Neural progenitor cell (in vitro differentiated cells): ENCODE measurements around the gene PDIA5. TPM values are rescaled to one million over a fixed set of nuclear protein-coding genes. Genes with fewer than 3 reads are reported as not detected.

Source experiments
- DNase-seq: peaks from one replicate; pipeline ENCODE4 v3.0.0-alpha.2; 2016; ENCODE audit warnings: low spot score
- H2AFZ ChIP-seq: fragments of 200-600 bp; sonication (generic); replicated peaks from 2 replicates; pipeline ENCODE4 v1.6.1; 2016; ENCODE audit warnings: antibody characterized with exemption
- H3F3A ChIP-seq: fragments of 200-600 bp; sonication (generic); 2 replicates; pipeline ENCODE4 v1.6.1; 2016; ENCODE audit warnings: antibody characterized with exemption, low read depth
- H3K27ac ChIP-seq: fragments of 200-600 bp; sonication (generic); 2 replicates; pipeline ENCODE4 v1.5.1; 2016; ENCODE audit warnings: mild to moderate bottlenecking
- H3K27me3 ChIP-seq: fragments of 200-600 bp; sonication (generic); 2 replicates; pipeline ENCODE4 v1.6.1; 2016; ENCODE audit warnings: mild to moderate bottlenecking, moderate library complexity
- H3K36me3 ChIP-seq: fragments of 200-600 bp; sonication (generic); 2 replicates; pipeline ENCODE4 v1.5.1; 2016
- H3K4me1 ChIP-seq: fragments of 200-600 bp; sonication (generic); 2 replicates; pipeline ENCODE4 v1.6.1; 2016; ENCODE audit warnings: mixed run types
- H3K4me2 ChIP-seq: fragments of 200-600 bp; sonication (generic); 2 replicates; pipeline ENCODE4 v1.6.1; 2016
- H3K4me3 ChIP-seq: fragments of 200-600 bp; sonication (generic); 2 replicates; pipeline ENCODE4 v1.5.1; 2016
- H3K79me2 ChIP-seq: fragments of 200-600 bp; sonication (generic); 2 replicates; pipeline ENCODE4 v1.6.1; 2016; ENCODE audit warnings: low read depth
- H3K9ac ChIP-seq: fragments of 200-600 bp; sonication (generic); 2 replicates; pipeline ENCODE4 v1.6.1; 2016
- H3K9me3 ChIP-seq: fragments of 200-600 bp; sonication (generic); 2 replicates; pipeline ENCODE4 v1.5.1; 2016; ENCODE audit warnings: low read depth
- H4K20me1 ChIP-seq: fragments of 200-600 bp; sonication (generic); 2 replicates; pipeline ENCODE4 v1.6.1; 2016; ENCODE audit warnings: low read depth
- H3K27ac Mint-ChIP-seq: 3 replicates; pipeline ENCODE4 v1.8.0; 2021; ENCODE audit warnings: mixed read lengths
- H3K27me3 Mint-ChIP-seq: 2 replicates; pipeline ENCODE4 v1.8.0; 2022; ENCODE audit warnings: low read depth, mild to moderate bottlenecking, inconsistent platforms, moderate library complexity, mixed read lengths; ENCODE audit not compliant: insufficient read depth
- H3K36me3 Mint-ChIP-seq: 3 replicates; pipeline ENCODE4 v1.8.0; 2021; ENCODE audit warnings: mixed read lengths
- H3K4me1 Mint-ChIP-seq: 3 replicates; pipeline ENCODE4 v1.8.0; 2021; ENCODE audit warnings: mixed read lengths
- H3K4me3 Mint-ChIP-seq: 3 replicates; pipeline ENCODE4 v1.8.0; 2021; ENCODE audit warnings: mild to moderate bottlenecking, moderate library complexity, mixed read lengths
- H3K9me3 Mint-ChIP-seq: 3 replicates; pipeline ENCODE4 v1.8.0; 2020; ENCODE audit warnings: mixed read lengths
- EZH2 ChIP-seq: fragments of 200-600 bp; sonication (generic); IDR thresholded peaks from 2 replicates; pipeline ENCODE4 v1.6.1; 2017; ENCODE audit warnings: antibody characterized with exemption, mild to moderate bottlenecking, moderate library complexity
- EZH2phosphoT487 ChIP-seq: fragments of 200-600 bp; sonication (generic); IDR thresholded peaks from 2 replicates; pipeline ENCODE4 v1.6.1; 2017; ENCODE audit warnings: antibody characterized with exemption
- total RNA-seq: library from RNA; depleted of rRNA; stranded (reverse); fragments of >200 nt; gene quantifications from 2 replicates; pipeline ENCODE4 v1.2.3, GENCODE V29; 2015; ENCODE audit warnings: low replicate concordance
- TF ChIP-seq, protein P1 (sequence below): fragments of 200-600 bp; sonication (generic); IDR thresholded peaks from 2 replicates; pipeline ENCODE4 v1.5.1; 2017; ENCODE audit warnings: antibody characterized with exemption, mild to moderate bottlenecking

The PDIA5 gene
- total RNA-seq, 1 donor from 2014 or later = 15.8 TPM

DNA sequence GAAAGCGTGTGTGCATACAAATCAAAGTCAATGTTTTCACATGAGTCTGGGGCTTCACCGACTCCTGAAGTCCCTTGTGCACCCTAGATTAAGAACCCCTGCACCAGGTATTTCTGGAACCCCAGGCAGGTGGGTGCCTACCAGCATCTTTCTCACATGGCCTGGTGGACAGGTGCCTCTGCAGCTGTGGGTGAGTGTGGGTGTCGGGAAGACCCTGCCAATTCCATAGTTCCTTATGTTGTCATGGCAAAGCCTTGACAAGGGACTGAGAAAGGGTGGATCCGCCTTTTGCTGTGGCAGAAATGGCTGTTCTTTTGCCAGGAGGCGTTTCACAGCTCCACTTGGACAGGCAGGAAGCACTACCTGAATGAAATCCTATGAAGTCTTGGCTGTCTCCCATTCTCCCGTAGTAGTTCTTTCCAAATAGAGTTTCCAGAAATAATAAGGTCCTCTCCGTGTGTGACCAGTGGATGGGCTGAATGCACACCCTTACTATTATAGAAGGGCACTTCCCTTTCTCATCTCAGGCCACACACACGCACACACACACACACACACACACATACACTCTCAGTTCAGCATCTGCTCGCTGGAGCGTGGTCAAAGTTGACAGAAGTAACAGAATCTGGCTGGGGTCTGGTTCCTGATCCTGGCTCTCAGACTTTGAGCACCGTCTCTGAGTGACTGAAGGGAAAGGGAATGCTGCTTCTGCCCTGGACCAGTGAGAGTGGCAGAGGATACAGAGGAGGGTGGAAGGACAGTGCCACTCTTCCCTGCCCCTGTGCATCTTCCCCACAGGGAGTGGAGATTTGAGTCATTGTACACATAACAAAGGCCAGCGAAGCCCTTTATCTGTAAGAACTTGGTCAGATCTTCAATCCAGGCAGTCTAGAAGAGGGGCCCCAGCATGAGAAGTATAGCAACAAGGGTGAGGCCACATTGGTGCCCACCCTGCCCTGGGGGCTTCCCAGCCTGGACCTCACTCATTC, 38.7 kb downstream of the PDIA5 start:
- Mint-ChIP-seq H3K27me3 (peaks cover 15% of the 10 kb centered on the region), H3K4me3 (no peak overlapping the region), H3K36me3 (peaks cover 42% of the 10 kb centered on the region), H3K27ac (peak overlapping the region; percentile 70), H3K4me1 (peaks cover 31% of the 10 kb centered on the region), H3K9me3 (no peaks in the 10 kb centered on the region)
- Histone ChIP-seq H3K36me3 (no peaks in the 10 kb centered on the region), H2AFZ (no peak overlapping the region), H3K9me3 (no peaks in the 10 kb centered on the region), H3K9ac (no peak overlapping the region), H3K4me1 (peaks cover 18% of the 10 kb centered on the region), H3K79me2 (no peaks in the 10 kb centered on the region), H3K4me2 (peak overlapping the region; percentile 15), H3K4me3 (no peak overlapping the region), H3K27ac (no peak overlapping the region), H3F3A (peaks cover 8% of the 10 kb centered on the region), H3K27me3 (no peaks in the 10 kb centered on the region), H4K20me1 (no peaks in the 10 kb centered on the region)
- TF ChIP-seq EZH2phosphoT487 (no peak), EZH2 (no peak)
- peak; percentile 60 for DNase-seq

DNA sequence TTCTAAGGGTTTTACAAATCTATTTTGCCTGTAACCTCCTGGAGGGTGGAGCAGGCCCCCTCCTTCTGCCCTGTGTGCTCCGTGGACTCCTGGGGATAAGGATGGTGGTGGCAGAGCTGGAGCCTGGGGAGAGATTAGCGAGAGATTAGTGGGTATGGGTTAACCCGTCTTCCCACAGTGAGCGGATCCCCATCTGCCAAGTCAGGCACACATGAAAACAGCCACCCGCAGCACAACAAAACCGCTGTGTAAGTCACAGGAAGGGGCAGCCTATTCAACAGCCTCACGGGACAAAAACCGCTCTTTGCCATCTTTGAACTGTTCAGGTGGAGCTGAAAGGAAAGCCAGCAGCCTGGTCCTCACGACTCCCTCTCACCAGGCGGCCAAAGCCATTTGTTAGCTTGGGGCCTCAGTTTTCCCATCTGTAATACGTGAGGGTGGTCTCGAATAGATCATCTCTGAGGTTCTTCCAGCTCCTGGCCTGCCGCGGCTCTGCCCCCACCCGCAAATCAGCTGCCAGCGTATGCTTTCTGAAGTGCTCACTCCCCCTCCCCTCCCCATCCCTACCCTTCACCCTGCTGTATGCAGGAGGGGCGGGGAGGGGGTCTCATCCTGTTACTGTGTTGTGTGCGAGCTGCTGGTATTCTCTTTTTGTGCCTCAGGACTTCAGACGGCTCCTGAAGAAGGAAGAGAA, 43.6 kb downstream of the PDIA5 start:
- H3K36me3 ChIP-seq = no peaks in the 10 kb centered on the region
- no peak overlapping the region for H2AFZ ChIP-seq
- H4K20me1 ChIP-seq = no peaks in the 10 kb centered on the region
- H3K4me3 ChIP-seq = peak overlapping the region; percentile 30
- TF ChIP-seq, protein P1, sequence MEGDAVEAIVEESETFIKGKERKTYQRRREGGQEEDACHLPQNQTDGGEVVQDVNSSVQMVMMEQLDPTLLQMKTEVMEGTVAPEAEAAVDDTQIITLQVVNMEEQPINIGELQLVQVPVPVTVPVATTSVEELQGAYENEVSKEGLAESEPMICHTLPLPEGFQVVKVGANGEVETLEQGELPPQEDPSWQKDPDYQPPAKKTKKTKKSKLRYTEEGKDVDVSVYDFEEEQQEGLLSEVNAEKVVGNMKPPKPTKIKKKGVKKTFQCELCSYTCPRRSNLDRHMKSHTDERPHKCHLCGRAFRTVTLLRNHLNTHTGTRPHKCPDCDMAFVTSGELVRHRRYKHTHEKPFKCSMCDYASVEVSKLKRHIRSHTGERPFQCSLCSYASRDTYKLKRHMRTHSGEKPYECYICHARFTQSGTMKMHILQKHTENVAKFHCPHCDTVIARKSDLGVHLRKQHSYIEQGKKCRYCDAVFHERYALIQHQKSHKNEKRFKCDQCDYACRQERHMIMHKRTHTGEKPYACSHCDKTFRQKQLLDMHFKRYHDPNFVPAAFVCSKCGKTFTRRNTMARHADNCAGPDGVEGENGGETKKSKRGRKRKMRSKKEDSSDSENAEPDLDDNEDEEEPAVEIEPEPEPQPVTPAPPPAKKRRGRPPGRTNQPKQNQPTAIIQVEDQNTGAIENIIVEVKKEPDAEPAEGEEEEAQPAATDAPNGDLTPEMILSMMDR = no peak
- TF ChIP-seq EZH2phosphoT487 (no peak), EZH2 (no peak)
- H3K27ac Mint-ChIP-seq = peak overlapping the region; percentile 20
- H3K36me3 Mint-ChIP-seq = peaks cover 27% of the 10 kb centered on the region
- no peak overlapping the region for H3K27ac ChIP-seq
- no peaks in the 10 kb centered on the region for H3K9me3 ChIP-seq
- peaks cover 13% of the 10 kb centered on the region for H3K27me3 Mint-ChIP-seq
- H3K27me3 ChIP-seq = no peaks in the 10 kb centered on the region
- H3F3A ChIP-seq = peaks cover 18% of the 10 kb centered on the region
- H3K4me1 ChIP-seq = peaks cover 34% of the 10 kb centered on the region
- H3K4me1 Mint-ChIP-seq = peaks cover 54% of the 10 kb centered on the region
- DNase-seq = peak; percentile 81
- H3K4me3 Mint-ChIP-seq = peak overlapping the region; percentile 28
- no peaks in the 10 kb centered on the region for H3K79me2 ChIP-seq
- H3K9ac ChIP-seq = no peak overlapping the region
- no peaks in the 10 kb centered on the region for H3K9me3 Mint-ChIP-seq
- peak overlapping the region; percentile 71 for H3K4me2 ChIP-seq

DNA sequence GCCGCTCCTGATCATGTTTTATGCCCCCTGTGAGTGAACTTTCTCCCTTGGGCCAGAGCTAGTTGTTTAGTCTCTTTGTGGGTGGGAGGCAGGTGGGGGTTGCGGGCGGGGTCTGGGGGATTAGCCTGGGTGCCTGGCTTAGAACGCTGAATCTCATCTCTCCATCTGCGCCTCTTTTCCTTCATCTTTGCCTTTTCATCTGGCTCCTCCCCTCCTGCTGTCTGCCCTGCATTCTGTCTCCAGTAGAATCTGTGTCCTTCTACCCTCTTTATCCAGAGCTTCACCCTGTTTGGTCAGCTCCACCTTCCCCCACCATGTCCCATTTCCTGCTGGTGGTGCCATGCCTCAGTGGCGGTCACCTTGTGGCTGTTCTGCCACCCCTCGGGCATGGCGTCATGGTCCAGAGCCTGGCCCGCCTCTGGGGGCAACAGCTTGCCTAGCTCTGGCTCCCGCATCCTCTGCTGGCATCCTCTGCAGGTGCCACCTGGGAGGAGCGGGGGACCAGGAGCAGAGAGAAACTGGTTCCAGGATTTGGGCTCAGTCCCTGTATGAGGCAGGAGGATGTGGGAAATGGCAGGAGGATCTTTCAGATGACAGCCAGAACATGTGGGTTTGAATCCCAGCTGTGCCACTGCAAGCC, 44.3 kb downstream of the PDIA5 start:
- Histone ChIP-seq H3K36me3 (no peaks in the 10 kb centered on the region), H3K4me3 (peak overlapping the region; percentile 30), H3K27me3 (no peaks in the 10 kb centered on the region), H3K27ac (no peak overlapping the region), H3K79me2 (no peaks in the 10 kb centered on the region), H4K20me1 (no peaks in the 10 kb centered on the region), H3K9me3 (no peaks in the 10 kb centered on the region), H3K9ac (no peak overlapping the region), H3K4me2 (peak overlapping the region; percentile 71), H3F3A (peaks cover 18% of the 10 kb centered on the region), H3K4me1 (peaks cover 28% of the 10 kb centered on the region), H2AFZ (no peak overlapping the region)
- Mint-ChIP-seq H3K36me3 (peaks cover 28% of the 10 kb centered on the region), H3K27me3 (peaks cover 10% of the 10 kb centered on the region), H3K27ac (peak overlapping the region; percentile 20), H3K9me3 (no peaks in the 10 kb centered on the region), H3K4me1 (peaks cover 48% of the 10 kb centered on the region), H3K4me3 (peak overlapping the region; percentile 59)
- TF ChIP-seq EZH2phosphoT487 = no peak
- no peak for TF ChIP-seq EZH2
- TF ChIP-seq, protein P1 = no peak
- no peak for DNase-seq
